ENCODE measurements around the gene TMEM266.

DNA sequence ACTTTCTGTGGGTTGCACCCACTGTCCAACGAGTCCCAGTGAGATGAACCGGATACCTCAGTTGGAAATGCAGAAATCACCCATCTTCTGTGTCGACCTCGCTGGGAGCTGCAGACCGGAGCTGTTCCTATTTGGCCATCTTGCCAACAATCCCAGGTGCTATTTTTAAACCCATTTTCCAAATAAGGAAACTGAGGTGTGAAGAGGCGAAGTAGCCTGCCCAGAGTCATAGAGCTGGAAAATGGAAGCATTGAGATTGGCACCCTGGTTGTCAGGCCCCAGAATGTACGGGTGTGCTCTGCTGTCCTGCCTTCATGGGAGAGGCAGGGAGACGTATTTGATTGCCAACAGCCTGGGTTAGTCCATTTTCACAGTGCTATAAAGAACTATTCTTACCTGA is 39.6 kb downstream of the TMEM266 start:
- TF ChIP-seq CTCF (IDR thresholded peaks at IDR 0.05), result no peak
- no peak for TF ChIP-seq POLR2A (IDR thresholded peaks at IDR 0.05)

All from testis (tissue), 2 donors.